ENCODE data around the gene TNFRSF21. TPM values are rescaled to one million over a fixed set of nuclear protein-coding genes. Genes with fewer than 3 reads are reported as not detected.

Gene TNFRSF21
- polyA plus RNA-seq, 3 donors from 2014 or later = 0.08 to 1.0 (median 0.38) TPM

DNA sequence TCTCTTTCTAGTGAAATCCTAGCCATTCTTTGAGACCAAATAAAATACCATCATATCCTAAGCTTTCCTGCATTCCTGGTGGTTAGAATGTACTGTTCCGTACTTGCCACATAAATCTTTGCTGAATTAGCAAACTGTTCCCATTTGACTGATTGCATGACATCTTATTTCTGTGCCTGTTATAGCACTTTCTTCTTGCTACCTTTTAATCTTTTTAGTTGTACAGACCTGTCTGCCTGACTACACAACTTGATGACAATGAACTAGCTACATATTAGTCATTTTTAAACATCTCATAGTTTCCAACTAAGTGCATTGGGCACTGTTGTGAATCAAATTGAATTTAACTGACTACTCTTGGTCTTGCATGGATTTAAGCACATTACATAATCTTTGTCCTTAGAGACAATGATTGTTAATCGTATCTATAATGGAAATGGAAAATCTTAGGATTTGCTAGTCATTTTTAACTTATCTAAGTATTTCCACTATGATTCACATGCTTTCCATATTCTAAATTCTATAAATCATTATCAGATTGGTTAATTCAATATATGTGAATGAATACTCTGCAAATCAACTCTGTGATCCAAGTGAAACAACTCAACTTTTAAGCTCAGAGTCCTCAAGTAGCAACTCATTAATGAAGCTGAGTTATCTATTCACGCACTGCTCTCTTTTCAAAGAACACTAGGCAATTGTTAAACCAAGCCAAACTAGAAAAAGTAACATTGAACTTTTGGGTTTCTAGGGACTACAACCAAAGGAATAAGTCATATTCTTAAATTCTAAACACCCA is 109.0 kb downstream of the TNFRSF21 start:
- H3K4me1 Mint-ChIP-seq = peaks cover 0 to 12% of the 10 kb centered on the region in 2 donors
- no peaks in the 10 kb centered on the region for H3K9me3 Mint-ChIP-seq
- no peak overlapping the region for H3K27ac Mint-ChIP-seq
- H3K27me3 Mint-ChIP-seq (ENCODE audit: low read depth in 3 of 3) = peaks cover 0 to 3% (median 2%) of the 10 kb centered on the region in 3 donors
- no peaks in the 10 kb centered on the region for H3K36me3 Mint-ChIP-seq
- DNase-seq = no peak
- H3K4me3 Mint-ChIP-seq = no peak overlapping the region

DNA sequence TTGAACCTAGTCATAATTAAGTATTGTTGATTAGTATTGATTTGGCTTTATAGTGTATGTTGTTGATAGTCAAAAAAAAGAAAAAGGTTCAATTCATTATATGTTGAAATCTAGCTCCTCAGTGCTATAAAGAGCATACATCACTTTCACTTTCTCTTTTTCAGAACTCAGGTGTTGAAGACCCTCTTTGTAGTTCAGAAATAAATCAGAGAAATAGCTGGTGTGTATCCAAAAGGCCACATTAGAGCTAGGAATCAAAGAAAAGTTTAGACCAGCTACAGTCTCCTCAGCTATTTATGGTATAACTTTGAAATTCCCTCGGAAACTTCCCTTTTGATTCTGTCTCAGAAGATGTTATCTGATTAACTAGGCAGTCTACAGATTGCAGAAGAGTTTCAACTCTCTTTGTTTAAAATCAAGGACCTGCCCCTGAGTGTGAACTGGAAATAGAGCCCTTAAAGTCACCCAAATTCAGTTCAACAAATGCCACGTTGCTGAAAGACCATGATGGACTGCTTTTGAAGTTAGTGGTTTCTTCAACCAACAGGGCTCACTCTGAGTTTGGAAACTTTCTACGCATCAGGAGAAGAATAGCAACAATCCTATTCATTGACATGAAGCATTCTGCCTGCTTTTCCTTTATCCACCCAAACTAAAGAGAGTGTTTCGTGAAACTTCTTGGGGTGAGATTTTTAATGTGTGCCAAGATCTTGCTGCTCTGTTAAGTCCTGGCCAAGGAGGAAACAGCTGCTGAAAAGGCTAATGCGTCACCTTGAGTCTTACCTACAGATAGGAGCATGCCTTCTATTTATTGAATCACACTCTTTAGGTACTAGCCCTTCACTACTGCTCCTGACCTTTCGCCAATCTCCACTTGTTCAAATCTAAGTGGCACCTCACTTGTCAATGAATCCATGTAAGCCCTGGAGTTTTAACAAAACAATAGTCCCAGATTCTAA is 111.7 kb downstream of the TNFRSF21 start:
- Mint-ChIP-seq H3K27me3 (ENCODE audit: low read depth in 3 of 3) (peaks cover 0 to 3% (median 2%) of the 10 kb centered on the region in 3 donors), H3K9me3 (peaks cover 0 to 2% (median 0%) of the 10 kb centered on the region in 6 donors), H3K36me3 (no peaks in the 10 kb centered on the region), H3K4me1 (peaks cover 0 to 12% of the 10 kb centered on the region in 2 donors), H3K4me3 (peak overlapping the region in 3 of 5 donors; percentile 11 to 31 (median 20)), H3K27ac (no peak overlapping the region)
- DNase-seq = no peak

DNA sequence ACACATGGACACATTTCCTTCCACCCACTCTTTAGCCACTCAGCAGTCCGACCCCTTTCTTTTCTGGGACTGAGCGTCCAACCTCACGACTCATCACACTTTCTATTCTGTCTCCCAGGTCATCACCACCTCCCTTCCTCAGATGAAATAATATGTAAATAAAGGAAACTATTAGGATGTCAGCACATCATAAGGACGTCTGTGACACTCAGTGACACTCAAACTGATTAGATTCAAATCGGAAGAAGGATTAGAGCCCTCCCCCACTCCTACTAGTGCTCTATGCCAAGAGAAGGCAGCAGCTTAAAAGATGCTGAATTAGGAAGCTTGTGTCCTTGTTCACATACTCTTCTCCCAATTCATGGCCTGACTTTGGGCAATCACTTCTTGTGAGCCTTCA is 113.6 kb downstream of the TNFRSF21 start:
- no peak for DNase-seq
- Mint-ChIP-seq H3K36me3 (no peaks in the 10 kb centered on the region), H3K4me3 (no peak overlapping the region), H3K4me1 (peaks cover 0 to 12% of the 10 kb centered on the region in 2 donors), H3K9me3 (peaks cover 0 to 2% (median 0%) of the 10 kb centered on the region in 6 donors), H3K27ac (no peak overlapping the region), H3K27me3 (ENCODE audit: low read depth in 3 of 3) (peaks cover 0 to 3% (median 0%) of the 10 kb centered on the region in 3 donors)

DNA sequence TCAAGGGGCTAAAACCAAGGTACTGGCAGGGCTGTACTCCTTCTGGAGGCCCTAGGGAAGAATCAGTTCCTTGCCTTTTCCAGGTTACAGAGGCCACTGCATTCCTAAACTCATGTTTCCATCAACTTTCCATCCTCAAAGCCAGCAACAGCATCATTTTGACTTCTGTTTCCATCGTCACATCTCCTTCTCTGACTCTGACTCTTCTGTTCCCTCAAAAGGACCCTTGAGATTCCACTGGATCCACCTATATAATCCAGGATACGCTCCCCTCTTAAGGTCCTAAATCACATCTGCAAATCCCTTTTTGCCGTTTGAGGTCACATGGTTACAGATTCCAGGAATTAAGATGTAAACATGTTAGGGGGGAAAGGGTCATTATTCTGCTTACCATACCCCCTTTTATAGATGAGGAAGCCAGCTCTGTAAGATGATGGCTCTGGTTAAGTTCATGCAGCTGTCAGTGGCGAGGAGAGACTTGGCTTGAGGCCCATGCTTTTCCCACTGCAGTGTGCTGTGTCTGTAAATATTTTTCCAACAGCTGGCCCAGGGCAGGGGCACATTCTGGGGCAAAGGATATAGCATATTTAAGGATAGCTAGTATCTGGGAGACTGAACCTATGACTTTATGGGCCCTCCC is 114.6 kb downstream of the TNFRSF21 start:
- no peak for DNase-seq
- Mint-ChIP-seq H3K27ac (no peak overlapping the region), H3K4me1 (peaks cover 0 to 12% of the 10 kb centered on the region in 2 donors), H3K4me3 (no peak overlapping the region), H3K9me3 (peaks cover 0 to 2% (median 0%) of the 10 kb centered on the region in 6 donors), H3K36me3 (no peaks in the 10 kb centered on the region), H3K27me3 (ENCODE audit: low read depth in 3 of 3) (peaks cover 0 to 3% (median 0%) of the 10 kb centered on the region in 3 donors)

DNA sequence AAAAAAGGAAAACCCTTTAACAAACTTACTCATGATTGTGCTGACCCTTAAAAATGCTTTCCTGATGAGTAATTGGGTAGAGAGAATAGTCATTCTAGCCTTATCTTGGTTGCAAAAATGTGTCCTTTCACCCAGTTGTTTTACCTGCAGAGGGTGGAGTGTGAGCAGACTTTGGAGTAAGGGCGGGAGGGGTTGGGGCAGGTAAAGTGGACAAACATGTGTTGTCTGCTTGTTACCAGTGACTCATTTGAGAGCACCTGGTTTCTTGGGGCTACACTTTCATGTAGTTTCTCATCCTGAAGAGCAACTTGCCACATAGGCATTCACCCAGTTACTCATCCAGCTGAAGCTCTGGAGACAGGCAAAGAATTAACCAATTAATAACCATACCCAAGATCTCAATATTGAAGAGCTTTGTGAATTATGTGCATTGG is 121.1 kb downstream of the TNFRSF21 start:
- Mint-ChIP-seq H3K27me3 (ENCODE audit: low read depth in 3 of 3) (peaks cover 0 to 4% (median 0%) of the 10 kb centered on the region in 3 donors), H3K4me1 (no peaks in the 10 kb centered on the region), H3K27ac (no peak overlapping the region), H3K4me3 (no peak overlapping the region), H3K9me3 (peaks cover 0 to 9% (median 0%) of the 10 kb centered on the region in 6 donors), H3K36me3 (no peaks in the 10 kb centered on the region)
- no peak for DNase-seq

DNA sequence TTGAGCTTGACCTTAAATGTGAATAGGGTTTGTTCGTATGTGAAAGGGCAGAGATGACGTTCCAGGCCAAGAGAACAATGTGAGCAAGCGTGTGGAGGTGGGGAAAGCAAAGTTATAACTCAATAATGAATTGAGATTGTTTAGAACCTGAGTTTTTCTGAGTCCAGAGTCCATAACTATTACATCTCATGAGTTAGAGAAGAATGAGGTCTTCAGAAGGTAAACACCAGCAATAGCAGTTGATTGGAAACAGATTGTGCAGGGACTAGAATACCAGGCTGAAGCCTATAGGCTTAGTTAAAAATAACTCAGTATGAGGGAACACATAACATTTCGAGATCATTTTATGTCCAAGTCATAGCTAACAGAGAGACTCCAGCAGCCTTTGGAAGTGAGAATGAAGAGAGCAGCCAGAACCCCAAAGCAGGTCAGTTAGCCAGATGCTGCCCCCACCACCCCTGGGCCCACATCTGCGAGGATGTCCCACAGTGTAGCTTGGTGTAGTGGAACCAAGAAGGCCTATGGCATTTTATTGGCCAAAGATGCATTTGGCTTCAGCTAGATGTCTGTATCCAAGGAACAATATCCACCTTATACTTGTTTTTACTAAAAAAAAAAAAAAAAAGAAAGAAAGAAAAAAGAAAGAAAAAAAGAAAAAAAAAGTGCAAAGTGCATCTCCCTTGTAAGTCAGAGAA is 121.7 kb downstream of the TNFRSF21 start:
- no peak overlapping the region for H3K27ac Mint-ChIP-seq
- DNase-seq = no peak
- no peaks in the 10 kb centered on the region for H3K36me3 Mint-ChIP-seq
- H3K27me3 Mint-ChIP-seq (ENCODE audit: low read depth in 3 of 3) = peaks cover 0 to 4% (median 0%) of the 10 kb centered on the region in 3 donors
- no peaks in the 10 kb centered on the region for H3K4me1 Mint-ChIP-seq
- H3K4me3 Mint-ChIP-seq = no peak overlapping the region
- H3K9me3 Mint-ChIP-seq = peaks cover 0 to 8% (median 0%) of the 10 kb centered on the region in 6 donors

DNA sequence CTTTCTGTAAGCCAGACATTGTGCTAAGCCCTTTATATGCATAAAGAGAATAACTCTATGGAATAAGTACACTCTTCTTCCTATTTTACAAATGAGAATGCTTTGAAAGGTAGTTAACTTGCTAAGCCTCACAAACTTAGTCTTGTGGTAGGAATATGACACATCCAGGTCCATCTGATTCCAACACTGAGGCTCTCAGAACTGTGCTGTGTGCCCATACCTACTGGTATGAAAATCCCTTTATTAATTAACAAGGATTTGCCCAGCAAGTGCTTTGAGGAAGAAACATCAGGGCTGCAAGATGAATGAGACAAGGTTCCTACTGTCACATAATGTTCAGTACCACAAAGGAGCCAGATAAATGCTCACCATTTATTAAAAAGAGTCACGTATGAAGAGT is 122.6 kb downstream of the TNFRSF21 start:
- Mint-ChIP-seq H3K36me3 (no peaks in the 10 kb centered on the region), H3K4me3 (no peak overlapping the region), H3K27me3 (ENCODE audit: low read depth in 3 of 3) (peaks cover 0 to 4% (median under 1%) of the 10 kb centered on the region in 3 donors), H3K4me1 (no peaks in the 10 kb centered on the region), H3K9me3 (peaks cover 0 to 8% (median 0%) of the 10 kb centered on the region in 6 donors), H3K27ac (no peak overlapping the region)
- no peak for DNase-seq

DNA sequence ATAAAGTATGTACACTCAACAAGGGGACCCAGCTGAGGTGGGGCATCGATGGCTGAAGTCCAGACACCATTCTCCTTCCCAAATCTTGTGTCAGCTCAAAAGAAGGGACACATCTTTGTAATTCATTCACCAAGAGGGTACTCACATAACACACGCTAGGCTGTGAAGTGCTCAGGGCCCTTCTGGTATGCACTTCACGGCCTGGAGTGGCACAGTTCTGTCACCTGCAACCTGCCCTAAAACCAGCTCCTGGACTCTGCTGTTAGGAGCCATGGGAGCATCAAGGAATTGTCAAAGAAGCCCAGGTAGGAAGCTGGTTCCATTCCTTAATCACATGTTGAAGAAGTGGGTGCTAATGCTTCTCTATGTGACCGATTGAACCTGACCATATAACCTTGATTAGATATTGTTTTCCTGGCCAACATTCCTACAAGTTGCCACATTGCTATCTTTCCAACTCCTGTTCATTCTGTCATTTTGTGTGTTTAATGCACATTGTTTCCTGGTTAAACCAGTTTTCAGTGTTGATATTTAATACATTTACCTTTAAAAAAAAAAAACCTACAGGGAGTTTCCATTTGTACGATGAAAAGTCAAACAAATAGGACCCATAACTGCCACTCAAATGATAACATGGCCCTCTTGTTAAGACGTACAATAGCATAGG is 127.3 kb downstream of the TNFRSF21 start:
- no peak overlapping the region for H3K27ac Mint-ChIP-seq
- no peaks in the 10 kb centered on the region for H3K36me3 Mint-ChIP-seq
- H3K27me3 Mint-ChIP-seq (ENCODE audit: low read depth in 3 of 3) = peaks cover 0 to 3% (median 2%) of the 10 kb centered on the region in 3 donors
- no peaks in the 10 kb centered on the region for H3K4me1 Mint-ChIP-seq
- peaks cover 0 to 4% (median 0%) of the 10 kb centered on the region in 6 donors for H3K9me3 Mint-ChIP-seq
- DNase-seq = no peak
- no peak overlapping the region for H3K4me3 Mint-ChIP-seq

DNA sequence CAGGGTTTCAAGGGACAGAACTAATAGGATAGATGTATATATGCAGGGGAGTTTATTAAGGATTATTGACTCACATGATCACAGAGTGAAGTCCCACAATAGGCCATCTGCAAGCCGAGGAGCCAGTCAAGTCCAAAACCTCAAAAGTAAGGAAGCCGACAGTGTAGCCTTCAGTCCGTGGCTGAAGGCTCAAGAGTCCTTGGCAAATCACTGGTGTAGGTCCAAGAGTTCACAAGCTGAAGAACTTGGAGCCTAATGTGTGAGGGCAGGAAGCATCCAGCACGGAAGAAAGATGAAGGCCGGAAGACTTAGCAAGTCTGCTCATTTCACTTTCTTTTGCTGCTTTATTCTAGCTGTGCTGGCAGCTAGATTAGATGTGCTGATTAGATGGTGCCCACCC is 128.0 kb downstream of the TNFRSF21 start:
- DNase-seq = no peak
- Mint-ChIP-seq H3K4me1 (no peaks in the 10 kb centered on the region), H3K27me3 (ENCODE audit: low read depth in 3 of 3) (peaks cover 0 to 3% (median 2%) of the 10 kb centered on the region in 3 donors), H3K36me3 (no peaks in the 10 kb centered on the region), H3K9me3 (peaks cover 0 to 4% (median 0%) of the 10 kb centered on the region in 6 donors), H3K27ac (no peak overlapping the region), H3K4me3 (no peak overlapping the region)

Other genes with a start within 250 kb of the TNFRSF21 start
- 10 to 100 TPM in 1 of 3 donors, 1 to 10 TPM in 2; 2.4 to 10.7 (median 5.9) TPM for gene CD2AP, start 167.9 kb upstream of the TNFRSF21 start, polyA plus RNA-seq

Data from immature natural killer cell (primary cell).